Testis (tissue), 3 donors: ENCODE results near the gene GLRX3. TPM values are rescaled to one million over a fixed set of nuclear protein-coding genes. Genes with fewer than 3 reads are reported as not detected.
A peak's percentile ranks its signal among the peaks of the same experiment; 100 is the strongest.

Experiments
- DNase-seq: peaks from one replicate; pipeline ENCODE4 v3.0.0-alpha.2; 2019
- H3K27ac ChIP-seq, 2 donors: fragments of 200-600 bp; sonication (generic); one replicate each; pipeline ENCODE4 v1.5.1; 2019
- H3K27me3 ChIP-seq: fragments of 200-600 bp; sonication (generic); one replicate; pipeline ENCODE4 v1.5.1; 2019
- H3K36me3 ChIP-seq: fragments of 200-600 bp; sonication (generic); one replicate; pipeline ENCODE4 v1.5.1; 2017; ENCODE audit warnings: low read depth; ENCODE audit errors: missing control alignments
- H3K4me1 ChIP-seq: fragments of 200-600 bp; sonication (generic); one replicate; pipeline ENCODE4 v1.5.1; 2019
- H3K4me3 ChIP-seq, 2 donors: fragments of 200-600 bp; sonication (generic); one replicate each; pipeline ENCODE4 v1.5.1; 2017 to 2019
- H3K9me3 ChIP-seq: fragments of 200-600 bp; sonication (generic); one replicate; pipeline ENCODE4 v1.5.1; 2017
- CTCF ChIP-seq, 3 experiments: fragments of 450-650 bp in 2 of 3; fragments of 200-600 bp in 1 of 3; sonication (generic) in 1 of 3; IDR thresholded peaks; one replicate each; pipeline ENCODE4 v1.5.1; 2016 to 2019; ENCODE audit warnings: antibody characterized with exemption in 3 of 3, mild to moderate bottlenecking in 2 of 3, moderate library complexity in 1 of 3
- POLR2A ChIP-seq: fragments of 450-650 bp; IDR thresholded peaks from one replicate; pipeline ENCODE4 v1.6.1; 2017; ENCODE audit warnings: antibody characterized with exemption, mild to moderate bottlenecking, moderate library complexity
- WGBS, 2 donors: methylation state at CpG; one replicate each; pipeline ENCODE4 v1.1.5; 2018; 5-methylcytosine and 5-hydroxymethylcytosine counted together
- intact Hi-C: fragments of 100-400 bp; cut with DNase I; formaldehyde crosslinking; loops from one replicate; pipeline ENCODE4 v1.15.1; 2023; ENCODE audit warnings: low total_unique reads
- polyA plus RNA-seq: library from polyadenylated mRNA; stranded (reverse); fragments of 350-450 nt; fragmentation: Illumina TruSeq; extraction: RNeasy Lipid Tissue Mini Kit (QIAGEN cat#74804); gene quantifications from one replicate; pipeline ENCODE4 v1.2.3, GENCODE V29; 2014; ENCODE audit warnings: low read depth, low replicate concordance; ENCODE audit not compliant: insufficient read depth
- total RNA-seq, 2 donors: library from RNA; depleted of rRNA; stranded (reverse); fragments of >200 nt; gene quantifications; one replicate each; pipeline ENCODE4 v1.2.3, GENCODE V29; 2016

GLRX3 gene
- total and polyA plus RNA-seq, 3 donors from 2014 or later = 60.8 to 141 (median 63.5) TPM

GRCh38 chr10:130128062-130128781 lies 8.0 kb upstream of the GLRX3 start:
- Histone ChIP-seq H3K36me3 (no peaks in the 10 kb centered on the region), H3K9me3 (no peaks in the 10 kb centered on the region), H3K4me3 (no peak overlapping the region), H3K27me3 (no peaks in the 10 kb centered on the region), H3K27ac (no peak overlapping the region), H3K4me1 (no peaks in the 10 kb centered on the region)
- WGBS, 2 donors = 38 to 43% methylated on average over 3 of the region's 3 CpGs
- intact Hi-C loops = no loop called here
- TF ChIP-seq POLR2A = no peak
- TF ChIP-seq CTCF (IDR thresholded peaks at IDR 0.05) = no peak
- no peak for DNase-seq

GRCh38 chr10:130128922-130129321 lies 7.3 kb upstream of the GLRX3 start:
- no peak for TF ChIP-seq POLR2A
- TF ChIP-seq CTCF (IDR thresholded peaks at IDR 0.05) = no peak
- intact Hi-C loops = no loop called here
- H3K9me3 ChIP-seq = no peaks in the 10 kb centered on the region
- H3K4me3 ChIP-seq = no peak overlapping the region
- H3K27me3 ChIP-seq = no peaks in the 10 kb centered on the region
- 39 to 47% methylated on average over 17 to 23 of the region's 27 CpGs for WGBS, 2 donors
- H3K36me3 ChIP-seq = no peaks in the 10 kb centered on the region
- no peaks in the 10 kb centered on the region for H3K4me1 ChIP-seq
- no peak for DNase-seq
- H3K27ac ChIP-seq = no peak overlapping the region

- intact Hi-C loops = no loop called here
- no peak for TF ChIP-seq CTCF (IDR thresholded peaks at IDR 0.05)
- no peak for TF ChIP-seq POLR2A
- WGBS, 2 donors = 0 to 18% methylated on average over 3 to 17 of the region's 17 CpGs
- Histone ChIP-seq H3K4me3 (peak overlapping the region; percentile 88 to 99), H3K27ac (peak overlapping the region; percentile 83 to 84), H3K36me3 (no peaks in the 10 kb centered on the region), H3K27me3 (no peaks in the 10 kb centered on the region), H3K9me3 (no peaks in the 10 kb centered on the region), H3K4me1 (peaks cover 15% of the 10 kb centered on the region)
- no peak for DNase-seq
Observed at GRCh38 chr10:130135676-130136225, 440 bp upstream of the GLRX3 start.

GRCh38 chr10:130137090-130137448 lies 878 bp downstream of the GLRX3 start:
- intact Hi-C loops = no loop called here
- no peak for DNase-seq
- peaks cover 18% of the 10 kb centered on the region for H3K4me1 ChIP-seq

More at GRCh38 chr10:130137090-130137448, 878 bp downstream of the GLRX3 start:
- Histone ChIP-seq H3K4me3 (peak overlapping the region; percentile 88 to 99), H3K9me3 (no peaks in the 10 kb centered on the region), H3K27ac (peak overlapping the region; percentile 83 to 84), H3K36me3 (no peaks in the 10 kb centered on the region), H3K27me3 (no peaks in the 10 kb centered on the region)
- no peak for TF ChIP-seq CTCF (IDR thresholded peaks at IDR 0.05)
- 0 to 4% methylated on average over 7 to 10 of the region's 10 CpGs for WGBS, 2 donors
